GM12891 (cell line): ENCODE data around the gene ARL10.

Experiments
- POLR2A ChIP-seq: IDR thresholded peaks from 2 replicates; pipeline ENCODE4 v1.6.1; 2011; ENCODE audit warnings: low read depth, low read length, control low read depth
- POLR2AphosphoS5 ChIP-seq: IDR thresholded peaks from 2 replicates; pipeline ENCODE4 v1.6.1; 2011; ENCODE audit warnings: low read depth, low read length, control low read depth

- TF ChIP-seq POLR2A (no peak), POLR2AphosphoS5 (no peak)
Measured at GRCh38 chr5:176350416-176350815, 14.9 kb upstream of the ARL10 start.
